Urothelium cell line (cell line): Measurements from ENCODE around the gene SSR4.

Experiments used
- DNase-seq: peaks from one replicate; pipeline ENCODE4 v3.0.0; 2011; ENCODE audit warnings: low spot score, mixed read lengths
- FAIRE-seq: peaks from 2 replicates; lab custom pipeline; 2011; peaks lifted over from hg19 to GRCh38; lab: Jason Lieb, UNC

The SSR4 gene

DNA sequence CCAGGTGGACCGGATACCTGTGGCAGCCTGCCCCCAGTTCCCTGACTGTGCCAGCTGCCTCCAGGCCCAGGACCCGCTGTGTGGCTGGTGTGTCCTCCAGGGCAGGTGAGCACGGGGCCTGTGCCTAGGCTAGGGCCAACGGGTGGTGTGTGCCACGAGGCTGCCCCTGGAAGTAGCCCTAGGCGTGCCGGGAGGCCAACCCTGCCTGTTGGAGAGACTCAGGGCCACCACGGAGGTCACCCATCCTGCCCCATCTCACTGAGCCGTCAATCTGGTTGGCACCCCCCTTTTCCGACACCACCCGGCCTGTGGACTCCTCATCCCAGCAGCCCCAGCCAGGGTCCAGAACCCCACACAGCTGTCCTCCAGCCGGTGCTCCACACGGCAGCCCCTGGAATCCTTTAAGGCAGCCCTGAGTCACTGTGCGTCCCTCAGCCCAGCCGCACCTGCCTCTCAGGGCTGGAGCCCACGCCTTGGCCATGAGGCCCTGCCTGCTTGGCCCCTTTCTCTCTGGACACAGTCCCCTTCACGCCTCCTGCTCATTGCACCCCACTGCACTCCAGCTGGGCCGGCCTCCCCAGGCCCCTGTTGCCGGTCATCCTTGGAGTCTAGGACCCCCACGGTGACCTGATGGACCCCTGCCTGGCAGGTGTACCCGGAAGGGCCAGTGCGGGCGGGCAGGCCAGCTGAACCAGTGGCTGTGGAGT lies 25.2 kb upstream of the SSR4 start:
- DNase-seq, result no peak
- FAIRE-seq, result no peak

DNA sequence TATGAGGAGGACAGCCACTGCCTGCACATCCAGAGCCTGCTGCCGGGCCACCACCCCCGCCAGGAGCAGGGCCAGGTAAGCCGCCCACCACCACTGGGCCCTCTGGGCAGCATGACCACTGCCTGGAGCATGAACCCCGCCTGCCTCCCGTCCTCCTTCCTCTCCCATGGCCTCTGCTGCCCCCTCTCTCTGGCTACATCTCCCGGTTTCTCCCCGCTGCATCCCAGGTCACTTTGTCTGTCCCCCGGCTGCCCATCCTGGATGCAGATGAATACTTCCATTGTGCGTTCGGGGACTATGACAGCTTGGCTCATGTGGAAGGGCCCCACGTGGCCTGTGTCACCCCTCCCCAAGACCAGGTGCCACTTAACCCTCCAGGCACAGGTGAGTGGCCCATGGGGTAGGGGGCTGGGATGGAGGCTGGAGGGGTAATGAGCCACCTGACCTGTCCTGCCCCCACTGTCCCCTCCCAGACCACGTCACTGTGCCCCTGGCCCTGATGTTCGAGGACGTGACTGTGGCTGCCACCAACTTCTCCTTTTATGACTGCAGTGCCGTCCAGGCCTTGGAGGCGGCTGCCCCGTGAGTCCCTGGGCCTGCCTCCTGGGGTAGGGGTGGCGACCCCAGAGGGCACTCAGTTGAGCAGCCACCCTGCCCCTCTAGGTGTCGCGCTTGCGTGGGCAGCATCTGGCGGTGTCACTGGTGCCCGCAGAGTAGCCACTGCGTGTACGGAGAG lies 24.4 kb upstream of the SSR4 start:
- DNase-seq (no peak), FAIRE-seq (no peak)

DNA sequence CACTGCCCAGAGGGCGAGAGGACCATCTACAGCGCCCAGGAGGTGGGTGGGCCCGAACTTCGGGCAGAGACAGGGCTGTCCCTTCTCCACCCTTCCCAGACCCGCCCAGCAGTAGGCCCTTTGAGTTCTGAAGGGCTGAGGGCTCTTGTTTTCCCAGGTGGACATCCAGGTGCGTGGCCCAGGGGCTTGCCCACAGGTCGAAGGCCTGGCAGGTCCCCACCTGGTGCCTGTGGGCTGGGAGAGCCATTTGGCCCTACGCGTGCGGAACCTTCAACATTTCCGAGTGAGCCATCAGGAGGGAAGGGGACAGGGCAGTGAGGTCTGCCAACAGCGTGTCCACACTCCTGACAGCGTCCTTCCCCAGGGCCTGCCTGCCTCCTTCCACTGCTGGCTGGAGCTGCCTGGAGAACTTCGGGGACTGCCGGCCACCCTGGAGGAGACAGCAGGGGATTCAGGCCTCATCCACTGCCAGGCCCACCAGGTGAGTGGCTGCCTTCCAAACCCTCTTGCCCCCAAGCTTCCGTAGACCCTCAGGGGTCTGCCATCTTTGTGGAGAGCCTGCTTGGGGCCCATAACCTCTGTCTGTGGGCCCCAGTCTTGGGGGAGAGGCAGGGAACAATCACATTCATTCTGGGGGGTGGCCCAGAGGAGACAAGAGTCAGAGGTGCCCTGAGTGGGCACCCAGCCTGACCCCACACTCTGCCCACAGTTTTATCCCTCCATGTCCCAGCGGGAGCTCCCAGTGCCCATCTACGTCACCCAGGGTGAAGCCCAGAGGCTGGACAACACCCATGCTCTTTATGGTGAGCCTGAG lies 23.7 kb upstream of the SSR4 start:
- no peak for FAIRE-seq

DNA sequence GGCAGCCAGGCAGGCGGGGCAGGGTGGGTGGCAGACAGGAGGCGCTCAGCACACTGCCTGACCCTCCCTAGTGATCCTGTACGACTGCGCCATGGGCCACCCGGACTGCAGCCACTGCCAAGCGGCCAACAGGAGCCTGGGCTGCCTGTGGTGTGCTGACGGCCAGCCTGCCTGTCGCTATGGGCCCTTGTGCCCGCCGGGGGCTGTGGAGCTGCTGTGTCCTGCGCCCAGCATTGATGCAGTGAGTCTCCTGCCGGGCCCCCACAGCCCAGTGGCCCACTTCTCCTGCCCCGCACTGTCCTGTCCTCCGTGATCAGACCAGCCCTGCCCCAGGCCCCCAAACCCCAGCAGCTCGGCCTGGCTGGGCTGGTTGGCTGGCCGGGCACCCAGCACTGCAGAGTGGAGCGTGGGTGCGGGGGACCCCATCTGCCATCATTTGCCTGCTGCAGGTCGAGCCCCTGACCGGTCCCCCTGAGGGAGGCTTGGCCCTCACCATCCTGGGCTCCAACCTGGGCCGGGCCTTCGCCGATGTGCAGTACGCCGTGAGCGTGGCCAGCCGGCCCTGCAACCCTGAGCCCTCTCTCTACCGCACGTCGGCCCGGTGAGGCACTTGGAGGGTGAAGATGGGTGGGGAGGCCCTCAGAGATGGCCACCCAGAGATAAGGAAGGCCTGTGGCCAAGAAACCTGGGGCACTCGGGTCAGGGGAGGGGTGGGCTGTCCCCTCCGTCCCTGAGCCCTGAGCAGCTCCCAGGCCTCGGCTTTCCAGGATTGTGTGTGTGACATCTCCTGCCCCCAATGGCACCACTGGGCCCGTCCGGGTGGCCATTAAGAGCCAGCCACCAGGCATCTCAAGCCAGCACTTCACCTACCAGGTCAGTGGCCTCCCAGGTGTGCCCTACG lies 22.8 kb upstream of the SSR4 start:
- FAIRE-seq, result no peak
- no peak for DNase-seq

More for the DNA sequence above, 23.7 kb upstream of the SSR4 start:
- DNase-seq, result no peak

DNA sequence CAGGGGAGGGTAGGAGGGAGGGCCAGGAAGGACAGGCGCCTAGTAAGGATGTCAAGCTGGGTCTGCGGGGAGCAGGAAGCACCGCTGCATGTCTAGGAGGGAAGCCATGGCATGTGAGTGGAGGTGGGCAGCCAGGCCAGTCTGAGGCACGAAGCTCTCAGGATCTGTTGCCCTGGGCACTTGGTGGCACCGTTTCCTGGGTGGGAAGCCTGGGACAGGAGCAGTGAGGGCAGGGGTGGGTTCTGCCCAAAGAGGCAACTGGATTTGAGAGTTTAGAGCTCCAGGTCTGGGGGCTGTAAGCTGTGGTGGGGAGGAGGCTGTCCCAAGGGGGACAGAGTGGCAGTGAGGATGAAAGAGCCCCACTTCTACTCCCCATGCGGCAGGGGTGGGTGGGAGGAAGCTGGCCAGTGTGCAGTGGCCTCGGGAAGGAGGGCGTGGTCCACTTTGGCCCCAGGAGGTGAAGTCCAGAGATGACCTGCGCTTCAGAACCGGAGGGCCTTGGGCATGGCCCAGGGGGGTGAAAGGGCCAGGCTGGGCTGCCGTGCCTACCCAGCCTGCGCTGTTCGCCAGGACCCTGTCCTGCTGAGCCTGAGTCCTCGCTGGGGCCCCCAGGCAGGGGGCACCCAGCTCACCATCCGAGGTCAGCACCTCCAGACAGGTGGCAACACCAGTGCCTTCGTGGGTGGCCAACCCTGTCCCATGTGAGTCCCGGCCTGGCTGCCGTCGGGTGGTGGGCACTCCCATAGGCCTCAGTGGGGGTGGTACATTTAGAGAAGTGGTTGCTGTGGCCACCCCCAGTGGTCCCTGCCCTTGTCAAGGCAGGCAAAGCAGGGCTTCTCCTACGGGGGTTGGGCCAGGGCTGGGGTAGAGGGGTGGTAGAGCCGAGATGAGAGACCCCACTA lies 21.9 kb upstream of the SSR4 start:
- FAIRE-seq, result no peak
- DNase-seq, result no peak

DNA sequence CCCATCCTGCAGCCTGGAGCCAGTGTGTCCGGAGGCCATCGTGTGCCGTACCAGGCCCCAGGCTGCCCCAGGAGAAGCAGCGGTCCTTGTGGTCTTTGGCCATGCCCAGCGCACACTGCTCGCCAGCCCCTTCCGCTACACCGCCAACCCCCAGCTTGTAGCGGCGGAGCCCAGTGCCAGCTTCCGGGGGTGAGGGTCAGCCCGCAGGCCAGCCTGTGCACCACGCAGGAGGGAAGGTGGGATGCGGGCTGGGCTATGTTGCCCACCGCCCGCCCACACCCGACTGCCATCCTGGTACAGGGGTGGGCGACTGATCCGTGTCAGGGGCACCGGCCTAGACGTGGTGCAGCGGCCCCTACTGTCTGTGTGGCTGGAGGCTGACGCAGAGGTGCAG lies 21.3 kb upstream of the SSR4 start:
- FAIRE-seq, result no peak
- no peak for DNase-seq

DNA sequence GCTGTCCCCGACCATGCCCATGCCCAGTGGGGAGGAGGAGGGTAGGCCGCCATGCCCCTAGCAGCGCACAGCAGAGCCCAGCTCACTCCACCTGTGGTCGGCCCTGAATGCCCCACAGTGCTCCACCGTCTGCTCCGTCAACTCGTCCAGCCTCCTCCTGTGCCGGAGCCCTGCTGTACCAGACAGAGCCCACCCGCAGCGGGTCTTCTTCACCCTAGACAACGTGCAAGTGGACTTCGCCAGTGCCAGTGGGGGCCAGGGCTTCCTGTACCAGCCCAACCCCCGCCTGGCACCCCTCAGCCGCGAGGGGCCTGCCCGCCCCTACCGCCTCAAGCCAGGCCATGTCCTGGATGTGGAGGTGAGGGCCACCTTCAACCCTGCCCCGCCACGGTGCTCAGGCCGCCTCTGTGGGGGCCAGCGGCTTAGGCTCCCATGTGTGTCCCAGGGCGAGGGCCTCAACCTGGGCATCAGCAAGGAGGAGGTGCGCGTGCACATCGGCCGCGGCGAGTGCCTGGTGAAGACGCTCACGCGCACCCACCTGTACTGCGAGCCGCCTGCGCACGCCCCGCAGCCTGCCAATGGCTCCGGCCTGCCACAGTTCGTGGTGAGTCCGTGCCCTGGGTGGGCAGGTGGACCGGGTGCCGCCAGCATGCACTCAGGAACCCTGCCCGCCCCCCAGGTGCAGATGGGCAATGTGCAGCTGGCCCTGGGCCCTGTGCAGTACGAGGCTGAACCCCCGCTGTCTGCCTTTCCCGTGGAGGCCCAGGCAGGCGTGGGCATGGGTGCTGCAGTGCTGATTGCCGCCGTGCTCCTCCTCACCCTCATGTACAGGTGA lies 20.5 kb upstream of the SSR4 start:
- DNase-seq, result no peak
- no peak for FAIRE-seq

DNA sequence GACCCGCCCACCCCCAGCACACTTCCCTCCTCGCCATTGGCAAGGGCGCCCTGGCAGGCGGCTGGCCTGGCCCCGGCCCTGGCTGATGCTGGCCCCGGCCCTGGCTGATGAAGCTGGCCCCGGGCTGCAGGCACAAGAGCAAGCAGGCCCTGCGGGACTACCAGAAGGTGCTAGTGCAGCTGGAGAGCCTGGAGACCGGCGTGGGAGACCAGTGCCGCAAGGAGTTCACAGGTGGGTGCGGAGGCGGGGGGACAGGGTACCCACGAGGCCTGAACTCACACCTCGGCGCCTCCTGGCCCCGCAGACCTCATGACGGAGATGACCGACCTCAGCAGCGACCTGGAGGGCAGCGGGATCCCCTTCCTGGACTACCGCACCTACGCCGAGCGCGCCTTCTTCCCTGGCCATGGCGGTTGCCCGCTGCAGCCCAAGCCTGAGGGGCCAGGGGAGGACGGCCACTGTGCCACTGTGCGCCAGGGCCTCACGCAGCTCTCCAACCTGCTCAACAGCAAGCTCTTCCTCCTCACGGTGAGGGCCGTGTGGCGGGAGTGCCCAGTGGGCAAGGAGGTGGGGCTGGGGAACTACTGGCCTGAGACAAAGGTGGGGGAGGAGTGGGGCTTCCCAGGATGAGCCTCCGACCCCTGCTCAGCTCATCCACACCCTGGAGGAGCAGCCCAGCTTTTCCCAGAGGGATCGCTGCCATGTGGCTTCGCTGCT lies 19.7 kb upstream of the SSR4 start:
- DNase-seq (no peak), FAIRE-seq (no peak)

DNA sequence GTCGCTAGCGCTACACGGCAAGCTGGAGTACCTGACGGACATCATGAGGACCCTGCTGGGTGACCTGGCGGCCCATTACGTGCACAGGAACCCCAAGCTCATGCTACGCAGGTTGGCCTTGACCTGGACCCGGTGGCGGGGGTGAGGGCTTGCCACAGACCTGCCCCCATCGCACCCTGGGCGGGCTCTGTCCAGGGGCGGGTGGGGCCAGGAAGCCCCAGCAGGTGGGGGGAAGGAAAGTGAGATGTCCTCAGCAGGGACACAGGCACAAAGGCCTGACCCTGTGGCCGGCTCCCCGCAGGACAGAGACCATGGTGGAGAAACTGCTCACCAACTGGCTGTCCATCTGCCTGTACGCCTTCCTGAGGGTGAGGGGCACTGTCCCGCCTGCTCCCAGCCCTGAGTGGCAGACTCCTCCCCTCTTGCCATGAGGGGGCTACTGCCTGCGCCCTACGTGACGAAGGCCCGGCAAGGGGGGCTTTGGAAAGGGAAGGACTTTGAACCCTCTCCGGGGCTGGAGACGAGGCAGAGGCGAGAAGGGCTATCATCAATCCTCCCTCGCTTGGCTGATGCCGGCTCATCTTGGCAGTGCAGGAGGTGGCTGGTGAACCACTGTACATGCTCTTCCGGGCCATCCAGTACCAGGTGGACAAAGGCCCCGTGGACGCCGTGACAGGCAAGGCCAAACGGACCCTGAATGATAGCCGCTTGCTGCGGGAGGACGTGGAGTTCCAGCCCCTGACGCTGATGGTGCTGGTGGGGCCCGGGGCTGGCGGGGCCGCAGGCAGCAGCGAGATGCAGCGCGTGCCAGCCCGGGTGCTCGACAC lies 19.0 kb upstream of the SSR4 start:
- DNase-seq (no peak), FAIRE-seq (no peak)

DNA sequence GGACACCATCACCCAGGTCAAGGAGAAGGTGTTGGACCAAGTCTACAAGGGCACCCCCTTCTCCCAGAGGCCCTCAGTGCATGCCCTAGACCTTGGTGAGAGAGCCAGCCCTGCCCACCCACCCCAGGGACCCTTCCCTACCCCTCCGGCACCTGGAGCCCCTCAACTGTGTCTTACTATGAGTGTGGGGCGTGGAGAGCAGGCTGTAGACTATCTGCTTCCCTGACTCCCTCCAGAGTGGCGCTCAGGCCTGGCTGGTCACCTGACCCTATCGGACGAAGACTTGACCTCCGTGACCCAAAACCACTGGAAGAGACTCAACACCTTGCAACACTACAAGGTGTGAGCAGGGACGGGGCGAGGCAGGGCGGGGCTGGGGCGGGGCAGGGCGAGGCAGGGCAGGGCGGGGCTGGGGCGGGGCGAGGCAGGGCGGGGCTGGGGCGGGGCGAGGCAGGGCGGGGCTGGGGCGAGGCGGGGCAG lies 18.3 kb upstream of the SSR4 start:
- FAIRE-seq (no peak), DNase-seq (no peak)

DNA sequence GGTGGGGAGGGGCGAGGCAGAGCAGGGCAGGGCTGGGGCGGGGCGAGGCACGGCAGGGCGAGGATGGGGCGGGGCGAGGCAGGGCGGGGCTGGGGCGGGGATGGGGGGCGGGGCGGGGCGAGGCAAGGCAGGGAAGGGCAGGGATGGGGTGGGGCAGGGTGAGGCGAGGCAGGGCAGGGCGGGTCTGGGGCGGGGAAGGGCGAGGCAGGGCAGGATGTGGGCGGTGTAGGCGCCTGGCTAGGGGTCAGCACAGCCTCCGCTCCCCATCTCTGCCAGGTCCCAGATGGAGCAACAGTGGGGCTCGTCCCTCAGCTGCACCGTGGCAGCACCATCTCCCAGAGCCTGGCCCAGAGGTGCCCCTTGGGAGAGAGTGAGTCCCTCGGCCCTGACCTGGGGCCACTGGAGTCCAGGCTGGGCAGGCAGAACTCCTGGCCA lies 17.8 kb upstream of the SSR4 start:
- no peak for FAIRE-seq
- DNase-seq, result no peak

DNA sequence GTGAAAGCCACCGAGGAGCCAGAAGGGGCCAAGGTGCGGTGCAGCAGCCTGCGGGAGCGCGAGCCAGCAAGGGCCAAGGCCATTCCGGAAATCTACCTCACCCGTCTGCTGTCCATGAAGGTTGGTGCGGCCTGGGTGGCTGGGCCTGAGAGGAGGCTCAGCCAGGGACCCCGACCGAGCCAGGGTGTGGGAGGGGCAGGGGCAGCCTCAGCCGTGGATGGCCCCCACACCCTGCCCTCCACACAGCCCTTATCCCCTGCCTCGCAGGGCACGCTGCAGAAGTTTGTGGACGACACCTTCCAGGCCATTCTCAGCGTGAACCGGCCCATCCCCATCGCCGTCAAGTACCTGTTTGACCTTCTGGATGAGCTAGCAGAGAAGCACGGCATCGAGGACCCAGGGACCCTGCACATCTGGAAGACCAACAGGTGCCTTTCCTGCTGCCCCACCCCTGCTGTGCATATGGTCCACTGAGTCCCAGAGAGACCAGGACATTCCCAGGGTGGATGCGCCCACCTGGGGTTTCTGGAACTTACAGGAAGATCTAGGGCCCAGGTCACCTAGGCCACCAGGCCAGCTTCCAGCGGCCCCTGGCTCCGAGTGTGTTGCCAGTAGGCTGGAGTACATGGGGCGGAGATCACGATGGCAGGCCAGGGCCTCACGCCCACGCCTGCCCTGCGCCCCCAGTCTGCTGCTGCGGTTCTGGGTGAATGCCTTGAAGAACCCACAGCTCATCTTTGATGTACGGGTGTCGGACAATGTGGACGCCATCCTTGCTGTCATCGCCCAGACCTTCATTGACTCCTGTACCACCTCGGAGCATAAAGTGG lies 17.0 kb upstream of the SSR4 start:
- DNase-seq, result no peak
- no peak for FAIRE-seq

DNA sequence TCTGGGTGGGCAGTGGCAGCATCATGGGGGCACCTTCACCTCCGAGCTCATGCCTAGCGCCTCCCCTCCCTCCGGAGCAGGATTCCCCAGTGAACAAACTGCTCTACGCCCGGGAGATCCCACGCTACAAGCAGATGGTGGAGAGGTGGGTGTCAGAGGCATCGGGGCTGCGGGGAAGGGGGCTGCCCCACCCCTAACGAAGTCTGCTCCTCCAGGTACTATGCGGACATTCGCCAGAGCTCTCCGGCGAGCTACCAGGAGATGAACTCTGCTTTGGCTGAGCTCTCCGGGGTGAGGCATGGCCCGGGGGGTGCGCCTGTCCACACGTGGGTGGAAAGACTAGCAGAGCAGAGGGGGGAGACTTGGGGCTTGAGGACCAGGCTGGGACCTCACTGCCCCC lies 16.3 kb upstream of the SSR4 start:
- FAIRE-seq, result no peak
- no peak for DNase-seq

DNA sequence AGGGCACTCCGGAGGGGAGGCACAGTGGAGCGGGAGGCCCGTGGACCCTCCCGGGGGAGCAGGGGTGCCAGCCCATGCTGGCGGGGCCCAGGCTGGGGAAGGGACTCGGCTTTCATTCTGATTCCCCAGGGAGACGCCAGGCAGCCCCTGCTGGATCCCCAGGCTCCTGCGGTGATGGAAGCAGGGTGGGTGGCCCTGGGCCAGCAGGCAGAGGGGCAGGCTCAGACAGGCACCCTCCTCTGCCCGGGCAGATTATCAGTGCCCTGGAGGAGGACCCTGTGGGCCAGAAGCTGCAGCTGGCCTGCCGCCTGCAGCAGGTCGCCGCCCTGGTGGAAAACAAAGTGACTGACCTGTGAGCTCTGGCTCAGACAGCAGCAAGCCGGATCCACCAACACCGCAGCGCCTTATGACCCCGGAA lies 15.8 kb upstream of the SSR4 start:
- no peak for DNase-seq
- no peak for FAIRE-seq

DNA sequence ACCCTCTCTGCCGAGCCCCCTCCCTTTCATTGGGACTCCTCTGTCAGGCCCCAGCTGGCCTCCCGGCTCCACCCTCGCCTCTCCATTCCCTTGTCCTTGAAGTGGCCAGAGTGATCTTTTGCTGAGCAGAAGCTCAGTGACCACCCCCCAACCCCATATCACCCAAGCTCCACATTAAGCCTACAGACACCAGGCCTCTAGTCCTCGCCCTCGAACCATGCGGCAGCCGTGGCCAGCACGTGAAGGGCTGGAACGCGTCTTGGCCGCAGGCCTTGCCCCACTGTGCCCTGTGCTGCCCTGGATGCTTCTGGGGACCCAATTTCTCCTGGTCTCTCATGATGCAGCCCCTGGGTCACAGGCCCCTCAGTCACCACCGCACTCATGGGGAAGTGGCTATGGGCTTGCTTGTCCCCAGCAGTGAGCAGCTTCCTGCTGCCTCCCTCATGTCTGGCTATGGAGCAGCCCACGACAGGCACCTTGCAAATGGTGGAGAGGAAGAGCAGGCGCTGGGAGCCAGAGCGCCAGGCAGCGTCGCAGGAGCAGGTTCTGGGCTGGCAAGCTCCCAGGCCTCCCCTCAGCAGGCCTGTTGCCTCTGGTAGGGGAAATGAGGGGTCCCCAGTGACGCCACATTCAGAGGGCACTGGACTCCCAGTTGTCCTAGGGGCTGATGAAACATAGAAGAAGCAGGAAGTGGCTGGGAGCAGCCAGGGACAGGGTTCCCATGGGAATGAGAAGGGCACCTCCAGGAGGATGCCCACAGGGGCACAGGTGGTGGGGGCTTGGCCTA lies 14.4 kb upstream of the SSR4 start:
- no peak for DNase-seq
- FAIRE-seq, result no peak
